EL (cell line): ENCODE measurements around the gene SHISA7.
"Not testable (repeated sequence)": the region's sequence is repeated elsewhere in the genome, so short reads cannot be mapped to it uniquely, and the experiment has no call there.

Experiments used
- DNase-seq: peaks from one replicate; pipeline ENCODE4 v3.0.0-alpha.2; 2016

Gene SHISA7

GRCh38 chr19:55443824-55444480 lies 852 bp upstream of the SHISA7 start:
- DNase-seq, result no peak

GRCh38 chr19:55442372-55442961 lies 633 bp downstream of the SHISA7 start:
- DNase-seq, result no peak

- DNase-seq, result no peak
Measured at GRCh38 chr19:55441692-55442321, 1.3 kb downstream of the SHISA7 start.

- no peak for DNase-seq
Measured at GRCh38 chr19:55441319-55441691, 1.8 kb downstream of the SHISA7 start.

GRCh38 chr19:55440411-55441105 lies 2.5 kb downstream of the SHISA7 start:
- peak; percentile 22 for DNase-seq

GRCh38 chr19:55439052-55439451 lies 4.0 kb downstream of the SHISA7 start:
- DNase-seq, result no peak

- peak; percentile 59 for DNase-seq
Measured at GRCh38 chr19:55437410-55437809, 5.7 kb downstream of the SHISA7 start.

- DNase-seq, result no peak
Measured at GRCh38 chr19:55436847-55437246, 6.3 kb downstream of the SHISA7 start.

GRCh38 chr19:55435020-55435419 lies 8.1 kb downstream of the SHISA7 start:
- no peak for DNase-seq

- DNase-seq, result no peak
Measured at GRCh38 chr19:55434356-55434919, 8.7 kb downstream of the SHISA7 start.

GRCh38 chr19:55433292-55433691 lies 9.8 kb downstream of the SHISA7 start:
- no peak for DNase-seq

GRCh38 chr19:55432241-55432959 lies 10.7 kb downstream of the SHISA7 start:
- no peak for DNase-seq

GRCh38 chr19:55431183-55431582 lies 11.9 kb downstream of the SHISA7 start:
- DNase-seq, result no peak

GRCh38 chr19:55426042-55426441 lies 17.1 kb downstream of the SHISA7 start:
- no peak for DNase-seq

GRCh38 chr19:55424518-55424917 lies 18.6 kb downstream of the SHISA7 start:
- DNase-seq, result no peak

- no peak for DNase-seq
Measured at GRCh38 chr19:55423225-55424005, 19.7 kb downstream of the SHISA7 start.

GRCh38 chr19:55421281-55421680 lies 21.8 kb downstream of the SHISA7 start:
- DNase-seq, result not testable (repeated sequence)

- no peak for DNase-seq
Measured at GRCh38 chr19:55419624-55420236, 23.4 kb downstream of the SHISA7 start.

- no peak for DNase-seq
Measured at GRCh38 chr19:55419103-55419502, 24.0 kb downstream of the SHISA7 start.

GRCh38 chr19:55418185-55418584 lies 24.9 kb downstream of the SHISA7 start:
- DNase-seq, result peak; percentile 87

- no peak for DNase-seq
Measured at GRCh38 chr19:55410168-55410567, 32.9 kb downstream of the SHISA7 start.
